ENCODE measurements around the gene AHRR. TPM values are rescaled to one million over a fixed set of nuclear protein-coding genes. Genes with fewer than 3 reads are reported as not detected.
A peak's percentile ranks its signal among the peaks of the same experiment; 100 is the strongest.

The AHRR gene
- total RNA-seq, 1 donor from 2014 or later = 2.6 TPM

DNA sequence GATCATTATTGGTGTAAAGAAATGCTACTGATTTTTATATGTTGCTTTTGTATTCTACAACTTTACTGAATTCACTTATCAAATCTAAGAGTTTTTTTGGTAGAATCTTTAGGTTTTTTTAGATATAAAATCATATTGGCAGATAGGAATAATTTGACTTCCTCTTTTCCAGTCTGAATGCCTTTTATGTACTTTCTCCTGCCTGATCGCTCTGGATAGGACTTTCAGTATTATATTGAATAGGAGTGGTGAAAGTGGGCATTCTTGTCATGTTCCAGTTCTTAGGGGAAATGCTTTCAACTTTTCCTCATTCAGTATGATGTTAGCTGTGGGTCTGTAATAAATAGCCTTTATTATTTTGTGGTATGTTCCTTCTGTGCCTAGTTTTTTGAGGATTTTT, 8.3 kb downstream of the AHRR start:
- no peak overlapping the region for H3K4me3 ChIP-seq (ENCODE audit: low read depth, low read length)
- no peaks in the 10 kb centered on the region for H3K27me3 ChIP-seq (ENCODE audit: control insufficient read depth, insufficient read depth, low read length)
- no peaks in the 10 kb centered on the region for H3K36me3 ChIP-seq (ENCODE audit: control insufficient read depth, insufficient read depth, low read length)
- TF ChIP-seq, protein P1, sequence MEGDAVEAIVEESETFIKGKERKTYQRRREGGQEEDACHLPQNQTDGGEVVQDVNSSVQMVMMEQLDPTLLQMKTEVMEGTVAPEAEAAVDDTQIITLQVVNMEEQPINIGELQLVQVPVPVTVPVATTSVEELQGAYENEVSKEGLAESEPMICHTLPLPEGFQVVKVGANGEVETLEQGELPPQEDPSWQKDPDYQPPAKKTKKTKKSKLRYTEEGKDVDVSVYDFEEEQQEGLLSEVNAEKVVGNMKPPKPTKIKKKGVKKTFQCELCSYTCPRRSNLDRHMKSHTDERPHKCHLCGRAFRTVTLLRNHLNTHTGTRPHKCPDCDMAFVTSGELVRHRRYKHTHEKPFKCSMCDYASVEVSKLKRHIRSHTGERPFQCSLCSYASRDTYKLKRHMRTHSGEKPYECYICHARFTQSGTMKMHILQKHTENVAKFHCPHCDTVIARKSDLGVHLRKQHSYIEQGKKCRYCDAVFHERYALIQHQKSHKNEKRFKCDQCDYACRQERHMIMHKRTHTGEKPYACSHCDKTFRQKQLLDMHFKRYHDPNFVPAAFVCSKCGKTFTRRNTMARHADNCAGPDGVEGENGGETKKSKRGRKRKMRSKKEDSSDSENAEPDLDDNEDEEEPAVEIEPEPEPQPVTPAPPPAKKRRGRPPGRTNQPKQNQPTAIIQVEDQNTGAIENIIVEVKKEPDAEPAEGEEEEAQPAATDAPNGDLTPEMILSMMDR (IDR thresholded peaks at IDR 0.05; ENCODE audit: insufficient read depth, low read length, poor library complexity, severe bottlenecking) = no peak
- no peak for DNase-seq (ENCODE audit: low read depth)

DNA sequence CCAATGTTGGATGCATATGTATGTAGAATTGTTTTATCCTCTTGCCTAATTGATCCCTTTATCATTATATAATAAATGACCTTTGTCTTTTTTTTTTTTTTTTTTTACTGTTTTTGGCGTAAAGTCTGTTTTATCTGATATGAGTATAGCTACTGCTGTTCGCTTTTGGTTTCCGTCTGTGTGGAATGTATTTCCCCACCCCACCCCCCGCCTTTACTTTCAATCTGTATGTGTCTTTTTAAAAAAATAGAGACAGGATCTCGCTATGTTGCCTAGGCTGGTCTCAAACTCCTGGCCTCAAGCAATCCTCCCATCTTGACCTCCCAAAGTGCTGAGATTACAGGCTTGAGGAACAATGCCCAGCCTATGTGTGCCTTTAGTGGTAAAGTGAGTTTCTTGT, 11.3 kb downstream of the AHRR start:
- DNase-seq (ENCODE audit: low read depth) = no peak
- no peak overlapping the region for H3K4me3 ChIP-seq (ENCODE audit: low read depth, low read length)
- TF ChIP-seq, protein P1 (IDR thresholded peaks at IDR 0.05; ENCODE audit: insufficient read depth, low read length, poor library complexity, severe bottlenecking) = no peak
- H3K36me3 ChIP-seq (ENCODE audit: control insufficient read depth, insufficient read depth, low read length) = no peaks in the 10 kb centered on the region
- no peaks in the 10 kb centered on the region for H3K27me3 ChIP-seq (ENCODE audit: control insufficient read depth, insufficient read depth, low read length)

DNA sequence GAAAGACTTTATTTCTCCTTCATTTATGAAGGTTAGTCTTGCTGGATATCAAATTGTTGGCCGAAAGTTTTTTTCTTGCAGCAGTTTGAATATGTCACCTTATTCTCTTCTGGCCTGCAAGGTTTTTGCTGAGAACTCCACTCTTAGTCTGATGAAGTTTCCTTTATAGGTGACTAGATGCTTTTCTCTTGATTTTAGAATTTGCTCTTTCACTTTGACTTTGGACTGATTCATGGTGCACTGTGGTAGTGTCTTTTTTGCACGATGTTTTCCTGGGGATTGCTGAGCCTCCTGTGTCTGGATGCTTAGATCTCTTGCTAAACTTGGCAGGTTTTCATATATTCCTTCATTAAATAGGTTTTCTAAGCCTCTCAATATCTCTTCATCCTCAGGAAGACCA, 12.4 kb downstream of the AHRR start:
- no peaks in the 10 kb centered on the region for H3K36me3 ChIP-seq (ENCODE audit: control insufficient read depth, insufficient read depth, low read length)
- DNase-seq (ENCODE audit: low read depth) = no peak
- H3K4me3 ChIP-seq (ENCODE audit: low read depth, low read length) = no peak overlapping the region
- TF ChIP-seq, protein P1 (IDR thresholded peaks at IDR 0.05; ENCODE audit: insufficient read depth, low read length, poor library complexity, severe bottlenecking) = no peak
- no peaks in the 10 kb centered on the region for H3K27me3 ChIP-seq (ENCODE audit: control insufficient read depth, insufficient read depth, low read length)

DNA sequence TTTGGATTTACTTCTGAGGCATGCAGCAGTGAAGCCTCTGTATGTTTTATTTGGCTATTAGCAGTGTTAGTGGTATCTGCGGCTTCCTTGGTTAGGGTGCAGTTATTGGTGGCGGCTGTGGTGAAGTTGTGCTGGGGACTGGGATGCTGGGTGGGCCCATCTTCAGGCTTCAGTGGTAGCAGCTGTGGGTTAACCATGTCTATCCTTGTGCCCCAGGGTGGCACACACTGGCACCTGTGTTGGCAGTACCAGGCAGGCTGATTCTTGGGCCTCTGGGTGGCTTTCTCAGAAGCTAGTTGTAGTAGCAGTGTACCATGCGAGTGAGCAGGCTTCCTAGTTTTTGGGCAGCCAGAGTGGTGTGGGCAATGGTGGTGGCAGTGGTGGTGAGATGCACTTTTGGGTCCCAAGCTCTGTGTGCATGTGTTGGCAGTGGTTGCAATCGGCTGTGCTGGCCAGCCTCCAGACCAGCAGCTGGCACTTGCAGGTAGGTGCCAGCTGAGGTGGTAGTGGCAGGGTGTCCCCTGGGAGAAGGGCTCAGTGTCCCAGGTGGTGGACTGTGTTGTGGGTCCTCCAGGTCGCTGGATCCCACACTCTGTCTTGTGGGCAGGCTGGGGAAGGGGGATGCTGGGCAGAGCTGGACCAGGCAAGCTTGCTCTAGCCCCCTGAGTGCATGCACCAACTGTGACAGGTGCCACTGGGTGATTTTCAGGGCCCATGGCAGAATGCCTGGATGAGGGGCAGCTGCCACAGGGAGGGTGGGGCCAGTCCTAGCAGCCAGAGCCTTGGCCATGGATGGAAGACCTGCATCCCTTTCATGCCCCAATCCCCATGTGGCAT, 13.6 kb downstream of the AHRR start:
- no peaks in the 10 kb centered on the region for H3K27me3 ChIP-seq (ENCODE audit: control insufficient read depth, insufficient read depth, low read length)
- H3K4me3 ChIP-seq (ENCODE audit: low read depth, low read length) = no peak overlapping the region
- TF ChIP-seq, protein P1 (IDR thresholded peaks at IDR 0.05; ENCODE audit: insufficient read depth, low read length, poor library complexity, severe bottlenecking) = no peak
- no peak for DNase-seq (ENCODE audit: low read depth)
- H3K36me3 ChIP-seq (ENCODE audit: control insufficient read depth, insufficient read depth, low read length) = no peaks in the 10 kb centered on the region

DNA sequence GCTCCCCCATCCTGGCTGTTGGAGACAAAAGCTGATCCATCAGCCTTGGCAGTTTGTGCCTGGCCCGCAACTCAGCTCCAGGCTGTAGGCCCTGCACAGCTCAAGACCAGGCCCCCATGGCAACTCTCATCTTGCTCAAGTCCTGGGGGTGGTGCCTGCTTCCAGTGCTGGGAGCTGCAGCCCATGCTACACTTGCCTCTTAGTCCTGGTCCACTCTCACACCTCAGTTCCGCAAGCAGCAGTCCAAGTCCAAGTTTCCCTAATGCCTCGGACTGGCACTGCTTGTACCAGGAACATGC, 14.2 kb downstream of the AHRR start:
- TF ChIP-seq, protein P1 (IDR thresholded peaks at IDR 0.05; ENCODE audit: insufficient read depth, low read length, poor library complexity, severe bottlenecking) = no peak
- Histone ChIP-seq H3K27me3 (ENCODE audit: control insufficient read depth, insufficient read depth, low read length) (no peaks in the 10 kb centered on the region), H3K36me3 (ENCODE audit: control insufficient read depth, insufficient read depth, low read length) (no peaks in the 10 kb centered on the region), H3K4me3 (ENCODE audit: low read depth, low read length) (no peak overlapping the region)
- no peak for DNase-seq (ENCODE audit: low read depth)

DNA sequence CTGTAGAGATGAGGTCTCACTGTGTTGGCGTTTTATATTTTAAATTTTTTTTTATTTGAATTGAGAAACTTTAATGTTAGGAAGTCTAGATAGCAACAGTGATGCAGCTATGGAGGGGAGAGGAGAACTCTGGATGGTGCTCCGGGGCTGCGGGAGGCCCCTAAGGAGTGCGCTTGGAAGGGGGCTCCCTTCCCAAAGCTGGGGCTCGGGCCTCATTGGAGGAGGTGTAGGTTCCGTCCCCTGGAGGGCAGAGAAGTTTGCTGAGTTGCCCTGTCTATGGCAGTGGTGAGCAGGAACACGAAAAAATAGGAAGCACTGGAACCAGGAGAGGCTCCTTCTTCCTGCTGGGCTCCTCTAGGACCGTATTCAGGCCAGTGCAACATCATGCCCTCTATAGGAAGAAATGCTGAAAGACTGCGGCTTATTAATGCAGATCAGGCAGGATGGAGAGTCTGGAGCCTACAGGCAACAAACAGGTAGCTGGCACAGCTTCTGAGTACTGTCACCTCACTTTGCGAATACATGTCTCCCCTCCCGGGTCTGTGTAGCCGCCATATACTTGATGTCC, 16.1 kb downstream of the AHRR start:
- no peaks in the 10 kb centered on the region for H3K36me3 ChIP-seq (ENCODE audit: control insufficient read depth, insufficient read depth, low read length)
- no peaks in the 10 kb centered on the region for H3K27me3 ChIP-seq (ENCODE audit: control insufficient read depth, insufficient read depth, low read length)
- TF ChIP-seq, protein P1 (IDR thresholded peaks at IDR 0.05; ENCODE audit: insufficient read depth, low read length, poor library complexity, severe bottlenecking) = peak; percentile 57
- no peak for DNase-seq (ENCODE audit: low read depth)
- H3K4me3 ChIP-seq (ENCODE audit: low read depth, low read length) = no peak overlapping the region
